ENCODE data around the gene GIMAP5.

GRCh38 chr7:150756166-150756565 is 18.9 kb downstream of the GIMAP5 start:
- TF ChIP-seq GATA2 (IDR thresholded peaks at IDR 0.05; ENCODE audit: low read depth, low read length) (no peak), GATA3 (IDR thresholded peaks at IDR 0.05; ENCODE audit: low read depth, low read length) (no peak)

Measured in SH-SY5Y (cell line).